Measurements from ENCODE around the gene ZNF566.

DNA sequence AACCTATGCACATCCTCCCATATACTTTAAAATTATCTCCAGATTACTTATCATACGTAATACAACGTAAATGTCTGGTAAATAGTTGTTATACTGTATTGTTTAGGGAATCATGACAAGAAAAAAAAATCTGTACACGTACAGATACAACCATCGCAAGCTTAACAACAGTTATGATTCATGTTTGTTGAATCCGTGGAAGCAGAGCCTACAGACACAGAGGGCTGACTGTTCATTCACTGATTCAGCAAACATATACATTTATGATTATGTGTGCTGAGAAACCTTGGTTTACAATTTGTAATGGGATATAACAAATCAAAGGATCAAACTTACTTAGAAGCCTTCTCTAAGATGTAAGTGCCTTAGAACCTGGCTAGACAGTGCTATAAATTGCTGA lies 37.2 kb upstream of the ZNF566 start:
- TF ChIP-seq, protein P1, sequence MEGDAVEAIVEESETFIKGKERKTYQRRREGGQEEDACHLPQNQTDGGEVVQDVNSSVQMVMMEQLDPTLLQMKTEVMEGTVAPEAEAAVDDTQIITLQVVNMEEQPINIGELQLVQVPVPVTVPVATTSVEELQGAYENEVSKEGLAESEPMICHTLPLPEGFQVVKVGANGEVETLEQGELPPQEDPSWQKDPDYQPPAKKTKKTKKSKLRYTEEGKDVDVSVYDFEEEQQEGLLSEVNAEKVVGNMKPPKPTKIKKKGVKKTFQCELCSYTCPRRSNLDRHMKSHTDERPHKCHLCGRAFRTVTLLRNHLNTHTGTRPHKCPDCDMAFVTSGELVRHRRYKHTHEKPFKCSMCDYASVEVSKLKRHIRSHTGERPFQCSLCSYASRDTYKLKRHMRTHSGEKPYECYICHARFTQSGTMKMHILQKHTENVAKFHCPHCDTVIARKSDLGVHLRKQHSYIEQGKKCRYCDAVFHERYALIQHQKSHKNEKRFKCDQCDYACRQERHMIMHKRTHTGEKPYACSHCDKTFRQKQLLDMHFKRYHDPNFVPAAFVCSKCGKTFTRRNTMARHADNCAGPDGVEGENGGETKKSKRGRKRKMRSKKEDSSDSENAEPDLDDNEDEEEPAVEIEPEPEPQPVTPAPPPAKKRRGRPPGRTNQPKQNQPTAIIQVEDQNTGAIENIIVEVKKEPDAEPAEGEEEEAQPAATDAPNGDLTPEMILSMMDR (IDR thresholded peaks at IDR 0.05; ENCODE audit: extremely low read depth in 1 of 2, insufficient read depth in 1 of 2, low read depth in 1 of 2, low read length in 2 of 2): no peak
- TF ChIP-seq POLR2AphosphoS5 (IDR thresholded peaks at IDR 0.05; ENCODE audit: insufficient read depth, low read depth, low read length): no peak
- no peak for TF ChIP-seq POLR2A (IDR thresholded peaks at IDR 0.05; ENCODE audit: low read depth, low read length)
